Right ventricle myocardium inferior (tissue), 1 donor: ENCODE measurements around the gene CD74. TPM values are rescaled to one million over a fixed set of nuclear protein-coding genes. Genes with fewer than 3 reads are reported as not detected.
A peak's percentile ranks its signal among the peaks of the same experiment; 100 is the strongest.
"Not testable (repeated sequence)": the region's sequence is repeated elsewhere in the genome, so short reads cannot be mapped to it uniquely, and the experiment has no call there.

Source experiments
- ATAC-seq: fragments of 200-7000 bp; cut with Tn5 transposase; one replicate; pipeline ENCODE4 v1.9.1; 2020; ENCODE audit warnings: mild to moderate bottlenecking, moderate library complexity
- DNase-seq: peaks from one replicate; pipeline ENCODE4 v3.0.0; 2021; ENCODE audit errors: missing footprints
- intact Hi-C: fragments of 100-400 bp; cut with DNase I; formaldehyde crosslinking; loops from one replicate; pipeline ENCODE4 v1.11.0; 2022
- total RNA-seq: library from RNA; stranded (reverse); fragmentation: NEBNext Ultra II Directional; extraction: Animal tissue kit (Norgen Biotek cat#: 25700); gene quantifications from one replicate; pipeline ENCODE4 v1.2.1, GENCODE V29; 2021
- donor health status: DM: no; HTN: yes; CAD: no; lungs with severe emphysema.

Gene CD74
- total RNA-seq, 1 donor from 2014 or later, result 327 TPM

- intact Hi-C loops, result no loop called here
- DNase-seq, result no peak
- no peak for ATAC-seq
Measured at GRCh38 chr5:150444770-150445169, 32.1 kb upstream of the CD74 start.

GRCh38 chr5:150443242-150444075 is 30.7 kb upstream of the CD74 start:
- ATAC-seq, result no peak
- intact Hi-C loops, result no loop called here

GRCh38 chr5:150442699-150443080 is 30.0 kb upstream of the CD74 start:
- no peak for DNase-seq
- intact Hi-C loops, result no loop called here
- ATAC-seq, result no peak

More at GRCh38 chr5:150443242-150444075, 30.7 kb upstream of the CD74 start:
- peak; percentile 30 for DNase-seq

GRCh38 chr5:150441813-150442698 is 29.3 kb upstream of the CD74 start:
- DNase-seq, result peak; percentile 31
- intact Hi-C loops, result no loop called here
- ATAC-seq, result peak; percentile 75

- DNase-seq (peak; percentile 23), ATAC-seq (peak; percentile 1)
- intact Hi-C loops, result no loop called here
Measured at GRCh38 chr5:150440948-150441812, 28.5 kb upstream of the CD74 start.

GRCh38 chr5:150438873-150439546 is 26.3 kb upstream of the CD74 start:
- ATAC-seq (no peak), DNase-seq (no peak)
- intact Hi-C loops, result loop anchor here (5.0 to 10.0 kb wide), 5 partner anchors 37 to 414 kb away; partner anchors contain the start of genes CDX1 and TCOF1

GRCh38 chr5:150436141-150436680 is 23.5 kb upstream of the CD74 start:
- intact Hi-C loops, result loop anchor here (5.0 to 10.0 kb wide), 5 partner anchors 34 to 411 kb away; partner anchors contain the start of genes CDX1 and TCOF1
- peak; percentile 85 for ATAC-seq
- peak; percentile 93 for DNase-seq

- intact Hi-C loops, result loop anchor here (10.0 kb wide), 2 partner anchors 270 to 410 kb away; partner anchors contain the start of gene CDX1
- DNase-seq, result no peak
- ATAC-seq, result no peak
Measured at GRCh38 chr5:150434464-150434863, 21.8 kb upstream of the CD74 start.

- DNase-seq (no peak), ATAC-seq (no peak)
- intact Hi-C loops, result loop anchor here (10.0 kb wide), 2 partner anchors 267 to 407 kb away; partner anchors contain the start of gene CDX1
Measured at GRCh38 chr5:150431574-150431973, 18.9 kb upstream of the CD74 start.

GRCh38 chr5:150431048-150431447 is 18.3 kb upstream of the CD74 start:
- ATAC-seq, result no peak
- intact Hi-C loops, result loop anchor here (10.0 kb wide), 2 partner anchors 266 to 406 kb away; partner anchors contain the start of gene CDX1
- no peak for DNase-seq

GRCh38 chr5:150429410-150429873 is 16.7 kb upstream of the CD74 start:
- intact Hi-C loops, result no loop called here
- no peak for ATAC-seq

GRCh38 chr5:150428978-150429377 is 16.3 kb upstream of the CD74 start:
- ATAC-seq (no peak), DNase-seq (no peak)
- intact Hi-C loops, result no loop called here

More at GRCh38 chr5:150429410-150429873, 16.7 kb upstream of the CD74 start:
- DNase-seq, result no peak

- peak; percentile 74 for ATAC-seq
- intact Hi-C loops, result no loop called here
- peak; percentile 74 for DNase-seq
Measured at GRCh38 chr5:150428106-150428876, 15.6 kb upstream of the CD74 start.

- intact Hi-C loops, DNase-seq, ATAC-seq: not testable (repeated sequence)
Measured at GRCh38 chr5:150426165-150426564, 13.5 kb upstream of the CD74 start.

- intact Hi-C loops, result no loop called here
- DNase-seq (no peak), ATAC-seq (no peak)
Measured at GRCh38 chr5:150422758-150423157, 10.0 kb upstream of the CD74 start.

GRCh38 chr5:150422075-150422474 is 9.4 kb upstream of the CD74 start:
- DNase-seq (no peak), ATAC-seq (no peak)
- intact Hi-C loops, result no loop called here
